ENCODE results near the gene NR5A2. TPM values are rescaled to one million over a fixed set of nuclear protein-coding genes. Genes with fewer than 3 reads are reported as not detected.

Gene NR5A2
- total RNA-seq, 1 experiment from 2014 or later: 2.1 TPM

- H3K9me2 ChIP-seq (ENCODE audit: insufficient read depth): no peaks in the 10 kb centered on the region
- H3K9me3 ChIP-seq (ENCODE audit: insufficient read depth, low read depth): no peaks in the 10 kb centered on the region
- POLR2A ChIA-PET (ENCODE audit: unreplicated experiment): interaction anchor here (0.6 kb wide), 1 partner anchor 96 kb away, joined by 5 read pairs; no protein-coding TSS in a partner anchor
- no peaks in the 10 kb centered on the region for H3K27me3 ChIP-seq (ENCODE audit: insufficient read depth, low read depth)
- no peaks in the 10 kb centered on the region for H4K20me1 ChIP-seq (ENCODE audit: insufficient read depth)
- CTCF ChIA-PET: no interaction called here
- H3K4me2 ChIP-seq: no peak overlapping the region
- intact Hi-C loops (cut with micrococcal nuclease; ENCODE audit: unreplicated experiment): no loop called here
- H3K36me3 ChIP-seq (ENCODE audit: low read depth): no peaks in the 10 kb centered on the region
- H3K4me3 ChIP-seq: no peak overlapping the region
- DNase-seq: no peak
- no peaks in the 10 kb centered on the region for H3K79me2 ChIP-seq (ENCODE audit: low read depth)
- peaks cover 18% of the 10 kb centered on the region; the same call in 1 of the 2 replicates for H3K4me1 ChIP-seq (replicated peaks; ENCODE audit: insufficient read depth)
- H3K27ac ChIP-seq: no peak overlapping the region
- H3F3A ChIP-seq (ENCODE audit: insufficient read depth, low read depth): peaks cover 10% of the 10 kb centered on the region; the same call in 1 of the 2 replicates
- no TSS peak for BruUV-seq (replicated peaks)
- TF ChIP-seq CTCF (conservative IDR thresholded peaks at IDR 0.05): no peak
- TF ChIP-seq EZH2 (IDR thresholded peaks at IDR 0.05; ENCODE audit: low read depth): no peak
- H2AFZ ChIP-seq: no peak overlapping the region
These were observed 93.9 kb downstream of the NR5A2 start for GRCh38 chr1:200121421-200121820.

GRCh38 chr1:200124309-200124708 is 96.8 kb downstream of the NR5A2 start:
- BruUV-seq (replicated peaks): no TSS peak
- CTCF ChIA-PET: no interaction called here
- Histone ChIP-seq H3K9me3 (ENCODE audit: insufficient read depth, low read depth) (no peaks in the 10 kb centered on the region), H3K4me2 (no peak overlapping the region), H4K20me1 (ENCODE audit: insufficient read depth) (no peaks in the 10 kb centered on the region), H3F3A (ENCODE audit: insufficient read depth, low read depth) (peaks cover 5% of the 10 kb centered on the region; the same call in 1 of the 2 replicates), H3K27ac (no peak overlapping the region), H3K79me2 (ENCODE audit: low read depth) (no peaks in the 10 kb centered on the region), H2AFZ (no peak overlapping the region), H3K36me3 (ENCODE audit: low read depth) (no peaks in the 10 kb centered on the region), H3K4me1 (replicated peaks; ENCODE audit: insufficient read depth) (peaks cover 11% of the 10 kb centered on the region), H3K4me3 (no peak overlapping the region), H3K9me2 (ENCODE audit: insufficient read depth) (no peaks in the 10 kb centered on the region), H3K27me3 (ENCODE audit: insufficient read depth, low read depth) (no peaks in the 10 kb centered on the region)
- intact Hi-C loops (cut with micrococcal nuclease; ENCODE audit: unreplicated experiment): no loop called here
- POLR2A ChIA-PET (ENCODE audit: unreplicated experiment): no interaction called here
- DNase-seq: no peak
- no peak for TF ChIP-seq EZH2 (IDR thresholded peaks at IDR 0.05; ENCODE audit: low read depth)
- TF ChIP-seq CTCF (conservative IDR thresholded peaks at IDR 0.05): no peak

DNA sequence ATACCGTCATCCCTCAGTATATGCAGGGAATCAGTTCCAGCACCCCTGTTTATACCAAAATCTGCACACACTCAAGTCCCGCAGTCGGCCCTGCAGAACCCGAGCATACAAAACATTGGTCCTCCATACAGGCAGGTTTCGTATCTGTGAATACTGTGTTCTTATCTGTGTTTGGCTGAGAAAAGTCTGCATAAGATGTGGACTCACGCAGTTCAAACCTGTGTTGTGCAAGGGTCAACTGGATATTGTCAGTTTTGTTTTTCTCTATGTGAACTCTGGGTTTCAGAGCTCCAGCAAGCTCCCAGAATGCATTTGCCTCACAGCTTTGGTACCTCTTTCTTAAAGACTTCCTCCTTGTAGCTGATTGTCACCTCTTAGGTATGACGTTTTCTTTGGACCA is 100.6 kb downstream of the NR5A2 start:
- TF ChIP-seq CTCF (conservative IDR thresholded peaks at IDR 0.05): no peak
- TF ChIP-seq EZH2 (IDR thresholded peaks at IDR 0.05; ENCODE audit: low read depth): no peak
- intact Hi-C loops (cut with micrococcal nuclease; ENCODE audit: unreplicated experiment): no loop called here
- Histone ChIP-seq H3F3A (ENCODE audit: insufficient read depth, low read depth) (peaks cover 32% of the 10 kb centered on the region), H3K27ac (no peak overlapping the region), H3K27me3 (ENCODE audit: insufficient read depth, low read depth) (no peaks in the 10 kb centered on the region), H2AFZ (no peak overlapping the region), H3K9me2 (ENCODE audit: insufficient read depth) (no peaks in the 10 kb centered on the region), H3K4me3 (no peak overlapping the region), H3K4me2 (no peak overlapping the region), H3K9me3 (ENCODE audit: insufficient read depth, low read depth) (0 out of 2 replicates have a peak, but pooled peaks cover 4% of the 10 kb centered on the region), H3K36me3 (ENCODE audit: low read depth) (no peaks in the 10 kb centered on the region), H4K20me1 (ENCODE audit: insufficient read depth) (no peaks in the 10 kb centered on the region), H3K4me1 (replicated peaks; ENCODE audit: insufficient read depth) (peaks cover 36% of the 10 kb centered on the region), H3K79me2 (ENCODE audit: low read depth) (no peaks in the 10 kb centered on the region)
- no peak for DNase-seq
- ChIA-PET POLR2A (ENCODE audit: unreplicated experiment) (no interaction called here), CTCF (no interaction called here)
- BruUV-seq (replicated peaks): no TSS peak

All from PC-9 (cell line).